GM12892 (cell line): ENCODE results near the gene RPA3.

ENCODE experiments used
- POLR2A ChIP-seq: IDR thresholded peaks from 2 replicates; pipeline ENCODE4 v1.6.1; 2011; ENCODE audit warnings: low read depth, low read length, control low read depth
- POLR2AphosphoS5 ChIP-seq: IDR thresholded peaks from 2 replicates; pipeline ENCODE4 v1.6.1; 2011; ENCODE audit warnings: low read depth, low read length, control low read depth

- TF ChIP-seq POLR2A = no peak
- TF ChIP-seq POLR2AphosphoS5 = no peak
Observed at GRCh38 chr7:7732621-7733281, 14.3 kb upstream of the RPA3 start.
